Measurements from ENCODE around the gene GAS2L3. TPM values are rescaled to one million over a fixed set of nuclear protein-coding genes. Genes with fewer than 3 reads are reported as not detected.

The GAS2L3 gene
- total and polyA plus RNA-seq, 2 of the 13 experiments (the other 11 are each of a cell fraction or from before 2014, with no cell fraction given), result 7.0 to 20.8 TPM

DNA sequence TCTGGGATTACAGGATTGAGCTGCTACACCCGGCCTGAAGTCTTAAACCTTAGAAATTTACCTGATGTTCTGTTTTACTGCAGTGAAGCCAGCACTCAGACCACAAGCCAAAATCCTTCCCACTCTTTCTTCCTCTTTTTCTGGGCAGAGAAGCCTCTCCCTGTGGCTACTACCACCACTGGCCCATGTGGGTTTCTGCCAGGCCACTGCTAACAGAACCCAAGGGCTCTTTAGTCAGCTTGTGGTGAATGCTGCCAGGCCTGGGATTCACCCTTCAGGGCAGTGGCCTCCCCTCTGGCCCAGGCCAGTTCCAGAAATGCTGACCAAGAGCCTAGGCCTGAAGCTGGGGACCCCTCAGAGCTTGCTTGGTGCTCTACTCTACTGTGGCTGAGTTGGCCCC, 35.3 kb downstream of the GAS2L3 start (continued):
- TF ChIP-seq, protein P1, sequence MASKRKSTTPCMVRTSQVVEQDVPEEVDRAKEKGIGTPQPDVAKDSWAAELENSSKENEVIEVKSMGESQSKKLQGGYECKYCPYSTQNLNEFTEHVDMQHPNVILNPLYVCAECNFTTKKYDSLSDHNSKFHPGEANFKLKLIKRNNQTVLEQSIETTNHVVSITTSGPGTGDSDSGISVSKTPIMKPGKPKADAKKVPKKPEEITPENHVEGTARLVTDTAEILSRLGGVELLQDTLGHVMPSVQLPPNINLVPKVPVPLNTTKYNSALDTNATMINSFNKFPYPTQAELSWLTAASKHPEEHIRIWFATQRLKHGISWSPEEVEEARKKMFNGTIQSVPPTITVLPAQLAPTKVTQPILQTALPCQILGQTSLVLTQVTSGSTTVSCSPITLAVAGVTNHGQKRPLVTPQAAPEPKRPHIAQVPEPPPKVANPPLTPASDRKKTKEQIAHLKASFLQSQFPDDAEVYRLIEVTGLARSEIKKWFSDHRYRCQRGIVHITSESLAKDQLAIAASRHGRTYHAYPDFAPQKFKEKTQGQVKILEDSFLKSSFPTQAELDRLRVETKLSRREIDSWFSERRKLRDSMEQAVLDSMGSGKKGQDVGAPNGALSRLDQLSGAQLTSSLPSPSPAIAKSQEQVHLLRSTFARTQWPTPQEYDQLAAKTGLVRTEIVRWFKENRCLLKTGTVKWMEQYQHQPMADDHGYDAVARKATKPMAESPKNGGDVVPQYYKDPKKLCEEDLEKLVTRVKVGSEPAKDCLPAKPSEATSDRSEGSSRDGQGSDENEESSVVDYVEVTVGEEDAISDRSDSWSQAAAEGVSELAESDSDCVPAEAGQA (IDR thresholded peaks at IDR 0.05; ENCODE audit: low read depth), result no peak
- TF ChIP-seq, protein P1 (CRISPR knock-in tag; IDR thresholded peaks at IDR 0.05; ENCODE audit: borderline replicate concordance), result no peak
- TF ChIP-seq ZNF138 (CRISPR knock-in tag; IDR thresholded peaks at IDR 0.05; ENCODE audit: low read depth), result no peak
- TF ChIP-seq, protein P2, sequence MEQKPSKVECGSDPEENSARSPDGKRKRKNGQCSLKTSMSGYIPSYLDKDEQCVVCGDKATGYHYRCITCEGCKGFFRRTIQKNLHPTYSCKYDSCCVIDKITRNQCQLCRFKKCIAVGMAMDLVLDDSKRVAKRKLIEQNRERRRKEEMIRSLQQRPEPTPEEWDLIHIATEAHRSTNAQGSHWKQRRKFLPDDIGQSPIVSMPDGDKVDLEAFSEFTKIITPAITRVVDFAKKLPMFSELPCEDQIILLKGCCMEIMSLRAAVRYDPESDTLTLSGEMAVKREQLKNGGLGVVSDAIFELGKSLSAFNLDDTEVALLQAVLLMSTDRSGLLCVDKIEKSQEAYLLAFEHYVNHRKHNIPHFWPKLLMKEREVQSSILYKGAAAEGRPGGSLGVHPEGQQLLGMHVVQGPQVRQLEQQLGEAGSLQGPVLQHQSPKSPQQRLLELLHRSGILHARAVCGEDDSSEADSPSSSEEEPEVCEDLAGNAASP (CRISPR knock-in tag; IDR thresholded peaks at IDR 0.05; ENCODE audit: borderline replicate concordance), result no peak
- TF ChIP-seq, protein P3, sequence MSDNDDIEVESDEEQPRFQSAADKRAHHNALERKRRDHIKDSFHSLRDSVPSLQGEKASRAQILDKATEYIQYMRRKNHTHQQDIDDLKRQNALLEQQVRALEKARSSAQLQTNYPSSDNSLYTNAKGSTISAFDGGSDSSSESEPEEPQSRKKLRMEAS (IDR thresholded peaks at IDR 0.05), result no peak
- TF ChIP-seq POLR2G (IDR thresholded peaks at IDR 0.05; ENCODE audit: low read depth, low read length), result no peak
- no peak for TF ChIP-seq ZNF292 (CRISPR knock-in tag; IDR thresholded peaks at IDR 0.05; ENCODE audit: borderline replicate concordance, low read depth)
- no peak for TF ChIP-seq ZBTB7A (CRISPR knock-in tag; IDR thresholded peaks at IDR 0.05)
- TF ChIP-seq ZNF468 (CRISPR knock-in tag; IDR thresholded peaks at IDR 0.05), result no peak
- no peak for TF ChIP-seq SP5 (CRISPR knock-in tag; IDR thresholded peaks at IDR 0.05; ENCODE audit: borderline replicate concordance, low read depth)
- TF ChIP-seq, protein P4, sequence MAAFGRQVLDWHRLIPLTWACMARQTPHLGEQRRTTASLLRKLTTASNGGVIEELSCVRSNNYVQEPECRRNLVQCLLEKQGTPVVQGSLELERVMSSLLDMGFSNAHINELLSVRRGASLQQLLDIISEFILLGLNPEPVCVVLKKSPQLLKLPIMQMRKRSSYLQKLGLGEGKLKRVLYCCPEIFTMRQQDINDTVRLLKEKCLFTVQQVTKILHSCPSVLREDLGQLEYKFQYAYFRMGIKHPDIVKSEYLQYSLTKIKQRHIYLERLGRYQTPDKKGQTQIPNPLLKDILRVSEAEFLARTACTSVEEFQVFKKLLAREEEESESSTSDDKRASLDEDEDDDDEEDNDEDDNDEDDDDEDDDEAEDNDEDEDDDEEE (CRISPR knock-in tag; IDR thresholded peaks at IDR 0.05), result no peak
- TF ChIP-seq NFIB (CRISPR knock-in tag; IDR thresholded peaks at IDR 0.05; ENCODE audit: borderline replicate concordance), result no peak
